ENCODE results near the gene SP7.
"Not testable (repeated sequence)": the region's sequence is repeated elsewhere in the genome, so short reads cannot be mapped to it uniquely, and the experiment has no call there.

The SP7 gene

DNA sequence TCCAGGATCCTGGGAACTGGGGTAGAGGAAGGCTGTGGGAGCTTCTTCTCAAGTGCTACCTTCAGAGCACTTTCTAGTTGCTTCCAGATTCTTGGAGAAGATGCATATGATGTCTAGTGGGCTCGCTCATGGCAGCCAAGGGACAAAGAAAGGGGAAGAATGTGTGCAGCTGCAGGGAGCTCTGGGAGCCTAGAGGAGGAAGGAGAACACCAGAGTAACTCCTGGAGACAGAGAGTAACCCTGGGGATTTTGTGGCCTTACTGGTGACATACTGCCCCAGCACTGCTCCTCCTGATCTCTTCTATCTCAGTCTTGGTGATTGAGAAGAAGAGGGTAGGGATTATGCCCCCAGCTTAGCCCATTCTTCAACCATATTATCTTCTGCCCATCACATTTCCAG lies 10.3 kb upstream of the SP7 start:
- no peak for DNase-seq

- DNase-seq: peak; percentile 81
Measured at GRCh38 chr12:53345486-53346188, 9.5 kb upstream of the SP7 start.

- DNase-seq: peak; percentile 77
Measured at GRCh38 chr12:53344824-53345485, 8.8 kb upstream of the SP7 start.

- DNase-seq: no peak
Measured at GRCh38 chr12:53344487-53344823, 8.3 kb upstream of the SP7 start.

- no peak for DNase-seq
Measured at GRCh38 chr12:53343969-53344368, 7.8 kb upstream of the SP7 start.

- no peak for DNase-seq
Measured at GRCh38 chr12:53343449-53343848, 7.3 kb upstream of the SP7 start.

DNA sequence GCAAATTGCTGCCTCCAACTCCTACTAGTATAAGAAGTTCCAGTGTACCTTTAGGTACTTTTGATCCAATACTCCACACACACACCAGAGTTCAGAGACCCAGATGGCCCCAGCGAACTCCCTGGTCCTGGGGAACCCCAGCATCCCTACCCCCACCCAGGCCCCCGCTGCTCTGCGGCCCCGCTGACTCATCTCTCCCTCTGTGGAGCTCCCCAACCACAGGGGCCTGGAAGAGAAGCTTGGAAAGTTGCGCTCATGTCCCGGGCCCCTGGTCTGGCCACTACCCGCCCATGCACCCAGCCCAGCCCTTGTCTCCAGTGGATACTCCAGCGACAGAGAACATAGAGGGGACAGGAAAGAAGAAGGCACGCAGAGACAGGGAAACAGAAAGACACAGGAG lies 4.2 kb upstream of the SP7 start:
- no peak for DNase-seq

- no peak for DNase-seq
Measured at GRCh38 chr12:53338916-53339315, 2.8 kb upstream of the SP7 start.

DNA sequence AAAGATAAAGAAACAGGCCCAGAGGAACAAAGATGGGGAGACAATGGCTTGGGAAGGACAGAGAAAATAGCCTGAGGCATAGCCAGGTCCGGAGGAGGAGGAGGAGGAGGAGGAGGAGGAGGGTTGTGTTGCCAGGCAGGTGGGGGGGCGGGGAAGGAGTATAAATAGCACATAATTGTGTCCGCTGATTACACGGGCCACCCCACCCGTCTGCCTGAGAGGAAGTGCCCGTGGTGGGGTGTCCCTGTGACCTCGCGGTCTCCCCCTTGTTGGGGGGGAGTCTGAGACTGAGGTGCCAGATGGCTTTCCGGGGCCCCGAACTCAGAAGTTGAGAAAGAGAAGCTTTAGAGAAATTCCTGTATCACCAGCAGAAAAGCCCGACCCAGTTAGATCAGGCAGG lies 1.9 kb upstream of the SP7 start:
- DNase-seq: no peak

GRCh38 chr12:53334822-53335221 lies 1.3 kb downstream of the SP7 start:
- DNase-seq: no peak

DNA sequence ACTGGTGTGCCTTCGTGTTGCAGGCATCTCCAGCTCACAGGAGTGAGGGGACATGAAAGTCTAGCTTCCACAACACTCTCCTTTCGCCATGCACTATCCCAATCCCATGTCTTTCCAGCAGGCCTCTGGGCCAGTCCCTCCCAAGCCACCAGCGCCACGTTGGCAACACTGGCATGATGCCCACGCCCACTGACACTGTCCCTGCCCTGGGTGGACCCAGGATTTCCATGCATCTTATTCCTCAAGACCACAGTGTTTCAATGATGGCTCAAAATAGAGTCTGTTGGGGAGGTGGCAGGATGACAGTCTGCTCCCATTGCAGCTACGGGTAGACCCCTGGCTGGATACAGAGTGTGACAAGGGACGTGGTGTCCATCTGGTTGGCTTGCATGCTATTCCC lies 2.3 kb downstream of the SP7 start:
- DNase-seq: no peak

DNA sequence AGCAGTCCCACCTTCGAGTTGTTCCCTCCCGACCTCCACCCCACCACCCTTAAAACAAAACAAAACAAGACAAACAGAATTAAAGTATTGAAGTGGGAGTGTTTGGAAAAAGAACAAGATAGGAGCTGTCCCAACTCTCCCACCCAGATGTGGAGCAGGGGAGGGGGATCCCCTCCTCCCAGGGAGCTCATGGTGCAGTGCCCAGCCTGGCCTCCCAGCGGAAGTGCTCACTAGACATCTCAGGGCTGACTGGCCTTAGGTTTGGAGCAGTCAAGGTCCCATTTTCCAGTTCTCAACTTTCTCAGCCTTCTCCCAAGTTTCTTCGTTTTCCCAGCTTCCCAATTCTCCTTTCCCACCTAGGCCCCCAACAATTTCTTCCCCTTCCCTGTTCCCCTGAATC lies 2.9 kb downstream of the SP7 start:
- no peak for DNase-seq

DNA sequence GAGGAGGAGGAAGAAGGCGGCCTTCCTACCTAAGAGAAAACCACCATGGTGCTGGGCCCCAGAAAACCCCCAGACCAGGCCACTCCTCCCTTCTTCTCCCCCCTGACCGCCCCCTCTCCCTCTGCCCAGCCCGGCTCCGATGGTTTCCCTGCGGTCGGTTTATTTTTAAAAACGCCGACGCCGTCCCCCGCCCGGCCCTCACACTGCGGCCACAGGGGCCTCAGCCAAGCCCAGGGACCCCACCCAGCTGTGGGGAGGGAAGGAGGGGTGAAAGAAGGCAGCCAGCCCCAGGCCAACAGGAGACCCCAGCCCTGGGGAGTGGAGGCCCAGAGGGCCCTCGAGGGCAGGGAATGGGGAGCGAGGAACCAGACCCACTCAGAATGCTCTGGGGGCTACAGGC lies 3.4 kb downstream of the SP7 start:
- no peak for DNase-seq

DNA sequence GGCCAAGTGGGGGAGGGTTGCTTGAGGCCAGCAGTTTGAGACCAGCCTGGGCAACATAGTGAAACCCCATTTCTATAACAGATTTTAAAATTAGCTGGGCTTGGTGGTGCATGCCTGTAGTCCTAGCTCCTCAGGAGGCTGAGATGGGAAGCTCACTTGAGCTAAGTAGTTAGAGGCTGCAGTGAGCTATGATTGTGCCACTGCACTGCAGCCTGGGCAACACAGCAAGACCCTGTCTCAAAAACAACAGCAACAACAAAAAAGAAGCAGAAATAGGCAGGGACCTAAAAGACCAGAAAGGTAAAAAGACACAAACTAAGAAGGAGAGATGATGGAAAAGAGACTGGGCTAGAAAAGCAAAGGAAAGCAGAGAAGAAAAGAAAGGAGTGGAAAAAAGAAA lies 3.8 kb downstream of the SP7 start:
- not testable (repeated sequence) for DNase-seq

GRCh38 chr12:53330671-53331070 lies 5.5 kb downstream of the SP7 start:
- peak; percentile 9 for DNase-seq

GRCh38 chr12:53328043-53328435 lies 8.1 kb downstream of the SP7 start:
- no peak for DNase-seq

DNA sequence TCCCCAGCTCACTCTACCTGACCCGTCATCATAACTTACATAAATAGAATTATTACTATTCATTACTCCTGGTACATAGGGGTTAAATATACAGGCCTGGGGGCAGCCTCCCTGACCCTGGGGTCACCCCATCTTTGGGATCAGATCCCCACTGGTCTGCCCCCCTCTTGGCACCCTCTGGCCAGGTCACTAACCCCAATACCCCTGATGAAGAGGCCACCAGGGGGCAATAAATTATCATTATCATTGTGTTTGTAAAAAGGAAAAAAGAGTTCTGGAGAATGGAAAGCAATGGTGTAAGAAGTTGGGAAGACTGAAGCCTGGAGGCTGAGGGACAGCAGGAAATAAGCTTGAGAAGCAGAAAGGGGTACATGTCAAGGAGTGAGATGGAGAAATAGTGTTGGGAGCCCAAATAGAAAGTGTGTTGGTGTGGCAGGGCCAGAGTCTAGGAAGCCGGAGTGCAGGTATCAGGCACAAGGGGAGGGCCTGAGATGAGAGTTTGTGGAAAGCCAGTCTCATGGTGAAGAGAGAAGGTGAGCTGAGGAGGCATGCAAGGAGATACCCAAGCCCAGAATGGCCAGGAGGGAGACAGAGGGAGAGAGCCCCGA lies 8.6 kb downstream of the SP7 start:
- DNase-seq: peak; percentile 15

DNA sequence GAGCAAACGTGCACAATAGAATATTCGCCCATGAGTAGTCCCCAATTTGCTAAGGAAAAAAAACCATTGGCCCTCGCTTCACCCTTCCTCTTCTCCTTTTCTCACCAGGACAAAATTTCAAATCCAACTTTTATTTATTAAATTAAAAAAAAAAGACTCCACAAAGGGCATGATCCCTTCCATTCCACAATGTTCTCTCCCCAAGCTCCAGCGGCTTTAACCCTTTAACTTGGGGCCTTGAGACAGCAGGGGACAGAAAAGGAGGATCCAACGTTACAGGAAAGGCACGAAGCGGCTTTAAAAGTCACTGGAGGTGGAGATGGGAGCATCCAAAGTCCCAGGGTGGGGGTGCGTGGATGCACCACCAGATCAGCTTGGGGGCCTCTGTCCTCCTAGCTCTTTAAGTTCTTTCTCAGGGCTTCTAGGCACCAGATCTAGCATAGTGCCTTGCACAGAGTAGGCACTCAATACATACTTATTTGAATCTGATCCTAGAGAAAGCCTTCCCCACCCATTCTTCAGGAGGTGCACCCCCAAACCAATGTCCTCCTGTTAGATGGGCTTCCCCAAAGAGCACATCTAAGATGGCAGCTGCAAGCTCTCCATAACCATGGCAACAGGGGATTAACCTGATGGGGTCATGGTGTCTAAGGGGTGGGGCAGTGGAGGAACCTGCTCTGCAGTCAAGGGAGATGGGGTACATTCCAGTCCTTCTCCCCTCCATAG lies 9.5 kb downstream of the SP7 start:
- DNase-seq: no peak

- DNase-seq: peak; percentile 9
Measured at GRCh38 chr12:53325511-53326061, 10.6 kb downstream of the SP7 start.

GRCh38 chr12:53324779-53325510 lies 11.2 kb downstream of the SP7 start:
- peak; percentile 91 for DNase-seq

GRCh38 chr12:53324113-53324778 lies 11.9 kb downstream of the SP7 start:
- peak; percentile 12 for DNase-seq
